Fibroblast of lung (primary cell): ENCODE data around the gene DTD1. TPM values are rescaled to one million over a fixed set of nuclear protein-coding genes. Genes with fewer than 3 reads are reported as not detected.

Experiments used
- DNase-seq, 2 donors: peaks; one replicate each; pipeline versions ENCODE4 v3.0.0 to v3.0.0-alpha.2; 2010; ENCODE audit warnings: low read depth in 2 of 2
- H2AFZ ChIP-seq: 2 replicates; pipeline ENCODE4 v1.5.1; 2012; ENCODE audit warnings: low read length, control low read depth, inconsistent platforms
- H3K27ac ChIP-seq: 2 replicates; pipeline ENCODE4 v1.5.1; 2011; ENCODE audit warnings: low read length, control low read depth; ENCODE audit not compliant: insufficient read depth
- H3K27me3 ChIP-seq: 2 replicates; pipeline ENCODE4 v1.5.1; 2011; ENCODE audit warnings: mild to moderate bottlenecking, low read length; ENCODE audit not compliant: control insufficient read depth, insufficient read depth
- H3K36me3 ChIP-seq: 2 replicates; pipeline ENCODE4 v1.5.1; 2011; ENCODE audit warnings: low read length; ENCODE audit not compliant: control insufficient read depth, insufficient read depth
- H3K4me1 ChIP-seq: 2 replicates; pipeline ENCODE4 v1.5.1; 2011; ENCODE audit warnings: low read length; ENCODE audit not compliant: control insufficient read depth, insufficient read depth; ENCODE audit errors: extremely low read depth
- H3K4me2 ChIP-seq: 2 replicates; pipeline ENCODE4 v1.5.1; 2011; ENCODE audit warnings: low read length, control low read depth; ENCODE audit not compliant: insufficient read depth; ENCODE audit errors: extremely low read depth
- H3K4me3 ChIP-seq, 4 experiments: fragments of 200-600 bp in 1 of 4; sonication (generic) in 1 of 4; replicated peaks in 1 of 4; 2 replicates each; pipeline ENCODE4 v1.5.1; 2011 to 2016; ENCODE audit warnings: low read length in 4 of 4, low read depth in 3 of 4, mild to moderate bottlenecking in 3 of 4, control low read depth in 2 of 4, inconsistent platforms in 1 of 4, mixed read lengths in 1 of 4; ENCODE audit not compliant: insufficient read depth in 1 of 4; ENCODE audit errors: control extremely low read depth in 1 of 4
- H3K79me2 ChIP-seq: 2 replicates; pipeline ENCODE4 v1.5.1; 2012; ENCODE audit warnings: mild to moderate bottlenecking, low read length, inconsistent platforms; ENCODE audit not compliant: control insufficient read depth, insufficient read depth
- H3K9ac ChIP-seq: 2 replicates; pipeline ENCODE4 v1.5.1; 2011; ENCODE audit warnings: mild to moderate bottlenecking, low read length, control low read depth; ENCODE audit not compliant: insufficient read depth
- H3K9me3 ChIP-seq: 2 replicates; pipeline ENCODE4 v1.5.1; 2012; ENCODE audit warnings: low read depth, low read length; ENCODE audit not compliant: control insufficient read depth, insufficient read depth
- H4K20me1 ChIP-seq: 2 replicates; pipeline ENCODE4 v1.5.1; 2011; ENCODE audit warnings: low read length; ENCODE audit not compliant: control insufficient read depth, insufficient read depth; ENCODE audit errors: extremely low read depth
- EZH2 ChIP-seq: IDR thresholded peaks from 2 replicates; pipeline ENCODE4 v1.5.1; 2012; ENCODE audit warnings: low read length, control low read depth, mild to moderate bottlenecking; ENCODE audit errors: missing control alignments
- polyA plus RNA-seq, 2 donors: library from polyadenylated mRNA; depleted of rRNA in 1 of 2; stranded (reverse) in 1 of 2; unstranded in 1 of 2; fragments of >200 nt; gene quantifications; 2 replicates each; pipeline ENCODE4 v1.2.1, GENCODE V29; 2011 to 2012; ENCODE audit warnings: missing spikeins in 1 of 2
- total RNA-seq: library from RNA; depleted of rRNA; stranded (reverse); fragments of >200 nt; gene quantifications from 2 replicates; pipeline ENCODE4 v1.2.1, GENCODE V29; 2014
- TF ChIP-seq, protein P1 (sequence below), 2 donors: IDR thresholded peaks in 1 of 2; conservative IDR thresholded peaks in 1 of 2; 1 replicate in 1 of 2; 2 replicates in 1 of 2; pipeline ENCODE4 v1.5.1; 2011 to 2012; ENCODE audit warnings: low read length in 2 of 2, control low read depth in 1 of 2, inconsistent platforms in 1 of 2, low read depth in 1 of 2, mild to moderate bottlenecking in 1 of 2

The DTD1 gene
- total and polyA plus RNA-seq, 2 donors (not counting 1 experiment from before 2014, with no cell fraction given), result 60.8 to 71.0 TPM

DNA sequence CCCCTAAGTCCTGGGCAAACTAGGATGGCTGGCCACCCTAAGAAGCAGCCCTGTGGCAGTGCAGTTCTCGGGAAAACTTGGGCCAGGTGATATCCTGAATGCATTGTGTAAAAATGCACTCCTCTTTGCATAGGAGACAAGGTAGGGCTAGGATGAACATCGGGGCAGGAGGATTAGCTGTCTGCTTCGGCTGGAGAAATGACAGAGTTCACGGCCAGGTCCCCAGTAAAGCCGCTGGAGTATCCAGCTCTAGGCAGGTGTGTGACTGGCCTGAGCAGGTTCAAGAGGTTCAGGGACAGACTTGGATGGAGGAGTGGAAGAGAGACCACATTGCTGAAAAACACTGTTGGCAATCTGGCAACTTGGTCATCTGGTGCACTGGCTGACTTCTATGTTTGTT, 26.4 kb downstream of the DTD1 start:
- Histone ChIP-seq H3K79me2 (no peaks in the 10 kb centered on the region), H3K4me2 (no peak overlapping the region), H3K4me1 (no peaks in the 10 kb centered on the region), H4K20me1 (no peaks in the 10 kb centered on the region), H3K4me3 (no peak overlapping the region), H3K9me3 (no peaks in the 10 kb centered on the region), H3K36me3 (no peaks in the 10 kb centered on the region), H3K27ac (no peak overlapping the region), H2AFZ (no peak overlapping the region), H3K27me3 (no peaks in the 10 kb centered on the region), H3K9ac (no peak overlapping the region)
- TF ChIP-seq, protein P1, sequence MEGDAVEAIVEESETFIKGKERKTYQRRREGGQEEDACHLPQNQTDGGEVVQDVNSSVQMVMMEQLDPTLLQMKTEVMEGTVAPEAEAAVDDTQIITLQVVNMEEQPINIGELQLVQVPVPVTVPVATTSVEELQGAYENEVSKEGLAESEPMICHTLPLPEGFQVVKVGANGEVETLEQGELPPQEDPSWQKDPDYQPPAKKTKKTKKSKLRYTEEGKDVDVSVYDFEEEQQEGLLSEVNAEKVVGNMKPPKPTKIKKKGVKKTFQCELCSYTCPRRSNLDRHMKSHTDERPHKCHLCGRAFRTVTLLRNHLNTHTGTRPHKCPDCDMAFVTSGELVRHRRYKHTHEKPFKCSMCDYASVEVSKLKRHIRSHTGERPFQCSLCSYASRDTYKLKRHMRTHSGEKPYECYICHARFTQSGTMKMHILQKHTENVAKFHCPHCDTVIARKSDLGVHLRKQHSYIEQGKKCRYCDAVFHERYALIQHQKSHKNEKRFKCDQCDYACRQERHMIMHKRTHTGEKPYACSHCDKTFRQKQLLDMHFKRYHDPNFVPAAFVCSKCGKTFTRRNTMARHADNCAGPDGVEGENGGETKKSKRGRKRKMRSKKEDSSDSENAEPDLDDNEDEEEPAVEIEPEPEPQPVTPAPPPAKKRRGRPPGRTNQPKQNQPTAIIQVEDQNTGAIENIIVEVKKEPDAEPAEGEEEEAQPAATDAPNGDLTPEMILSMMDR (conservative IDR thresholded peaks at IDR 0.05 in 1 of 2, IDR thresholded peaks at IDR 0.05 in 1 of 2; ENCODE audit: low read depth in 1 of 2, low read length in 2 of 2), result no peak
- no peak for TF ChIP-seq EZH2
- no peak for DNase-seq

DNA sequence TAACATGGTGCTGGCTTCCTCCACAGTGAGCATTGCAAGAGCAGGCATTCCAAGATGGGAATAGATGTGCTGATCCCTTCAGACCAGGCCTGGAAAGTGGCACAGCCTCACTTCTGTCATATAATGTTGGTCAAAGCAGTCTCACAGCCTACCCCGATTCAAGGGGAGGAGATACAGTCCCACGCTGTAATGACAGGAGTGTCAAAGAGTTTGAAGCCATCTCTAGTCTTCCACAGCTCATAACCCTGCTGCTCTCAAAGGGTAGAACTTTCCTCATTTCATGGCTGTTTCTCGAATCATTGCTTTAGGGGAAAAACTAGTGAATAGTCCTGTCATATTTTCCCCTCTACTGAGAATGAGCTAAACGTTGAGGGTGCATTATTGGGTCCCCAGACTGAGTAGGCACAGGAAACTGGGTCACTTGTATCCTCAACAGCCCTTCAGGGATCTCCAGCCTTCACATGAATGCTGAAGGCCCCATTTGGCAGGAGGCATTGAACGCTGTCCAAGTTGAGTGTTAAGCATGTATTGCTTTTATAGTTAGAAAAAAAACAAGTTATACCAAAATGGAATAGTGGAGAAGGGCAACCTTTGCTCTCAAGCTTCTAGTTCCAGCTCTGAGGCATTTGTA, 27.3 kb downstream of the DTD1 start:
- no peaks in the 10 kb centered on the region for H4K20me1 ChIP-seq
- H3K4me3 ChIP-seq, result no peak overlapping the region
- peak in 1 of 2 donors; percentile 18 for DNase-seq
- H3K9me3 ChIP-seq, result no peaks in the 10 kb centered on the region
- no peaks in the 10 kb centered on the region for H3K4me1 ChIP-seq
- H3K36me3 ChIP-seq, result no peaks in the 10 kb centered on the region
- H3K27ac ChIP-seq, result no peak overlapping the region
- TF ChIP-seq, protein P1 (conservative IDR thresholded peaks at IDR 0.05 in 1 of 2, IDR thresholded peaks at IDR 0.05 in 1 of 2; ENCODE audit: low read depth in 1 of 2, low read length in 2 of 2), result no peak
- no peak for TF ChIP-seq EZH2
- H3K27me3 ChIP-seq, result no peaks in the 10 kb centered on the region
- no peak overlapping the region for H3K9ac ChIP-seq
- H2AFZ ChIP-seq, result no peak overlapping the region
- no peaks in the 10 kb centered on the region for H3K79me2 ChIP-seq
- H3K4me2 ChIP-seq, result no peak overlapping the region

DNA sequence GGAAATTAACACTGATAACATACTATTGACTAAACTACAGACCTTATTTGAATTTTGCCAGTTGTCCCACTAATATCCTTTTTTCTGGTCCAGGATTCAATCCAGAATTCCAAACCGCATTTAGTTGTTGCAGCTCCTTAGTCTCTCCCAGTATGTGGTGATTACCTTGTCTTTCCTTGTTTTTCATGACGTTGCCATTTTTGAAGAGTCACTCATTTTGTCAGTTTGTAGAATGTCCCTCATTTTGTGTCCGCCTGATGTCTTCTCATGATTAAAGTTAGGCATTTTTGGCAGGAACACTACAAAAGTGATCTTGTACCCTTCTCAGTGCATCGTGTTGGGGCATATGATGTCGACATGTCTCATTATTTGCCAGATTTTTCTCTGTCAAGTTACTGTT, 33.1 kb downstream of the DTD1 start:
- no peak for TF ChIP-seq EZH2
- TF ChIP-seq, protein P1 (conservative IDR thresholded peaks at IDR 0.05 in 1 of 2, IDR thresholded peaks at IDR 0.05 in 1 of 2; ENCODE audit: low read depth in 1 of 2, low read length in 2 of 2), result no peak

More for the DNA sequence above, 33.1 kb downstream of the DTD1 start:
- Histone ChIP-seq H3K4me3 (no peak overlapping the region), H3K27ac (no peak overlapping the region), H4K20me1 (no peaks in the 10 kb centered on the region), H3K4me1 (no peaks in the 10 kb centered on the region), H3K79me2 (no peaks in the 10 kb centered on the region), H3K27me3 (no peaks in the 10 kb centered on the region), H3K9me3 (no peaks in the 10 kb centered on the region), H3K36me3 (no peaks in the 10 kb centered on the region), H3K9ac (no peak overlapping the region), H3K4me2 (no peak overlapping the region), H2AFZ (no peak overlapping the region)
- DNase-seq, result no peak
